ENCODE measurements around the gene OSBPL7. TPM values are rescaled to one million over a fixed set of nuclear protein-coding genes. Genes with fewer than 3 reads are reported as not detected.
A peak's percentile ranks its signal among the peaks of the same experiment; 100 is the strongest.

The OSBPL7 gene
- total and polyA plus RNA-seq, 2 donors (not counting 3 experiments of a cell fraction or from before 2014, with no cell fraction given) = 16.2 to 29.1 TPM

GRCh38 chr17:47789611-47790561 is 31.7 kb downstream of the OSBPL7 start:
- H2AFZ ChIP-seq (ENCODE audit: low read depth, low read length) = peak overlapping the region; percentile 59
- no peaks in the 10 kb centered on the region for H3K79me2 ChIP-seq (ENCODE audit: control insufficient read depth, insufficient read depth, low read length)
- H3K9ac ChIP-seq (replicated peaks; ENCODE audit: extremely low read depth, insufficient read depth, low read length) = no peak overlapping the region
- H3K4me2 ChIP-seq (ENCODE audit: insufficient read depth, low read length) = peak overlapping the region; percentile 51
- no peaks in the 10 kb centered on the region for H3K9me3 ChIP-seq (replicated peaks; ENCODE audit: control insufficient read depth, insufficient read depth, low read length)
- H3K4me3 ChIP-seq (replicated peaks in 1 of 3; ENCODE audit: insufficient read depth in 1 of 3, low read depth in 1 of 3, low read length in 3 of 3) = peak overlapping the region in 2 of 3 experiments; percentile 6 to 12
- ChIA-PET POLR2A (no interaction called here), CTCF (interaction anchor here (0.6 to 1.1 kb wide), 14 partner anchors 8 to 126 kb away, joined by 3 to 13 read pairs (median 4); partner anchors contain the start of gene TBX21)
- H3K27me3 ChIP-seq (ENCODE audit: control insufficient read depth in 2 of 2, insufficient read depth in 2 of 2, low read length in 2 of 2) = peaks cover 25 to 58% of the 10 kb centered on the region in 2 experiments
- FAIRE-seq = peak; percentile 18
- dilution Hi-C loops (cut with MboI; ENCODE audit: extremely low pct_ligation_motif_present, low sequenced_read_pairs) = no loop called here
- H3K9me1 ChIP-seq (replicated peaks; ENCODE audit: control insufficient read depth, extremely low read depth, insufficient read depth, low read length) = no peaks in the 10 kb centered on the region
- H3K4me1 ChIP-seq (ENCODE audit: control insufficient read depth, extremely low read depth, insufficient read depth, low read length) = peaks cover 5% of the 10 kb centered on the region
- no TSS peak for BruUV-seq (replicated peaks)
- no peaks in the 10 kb centered on the region for H3K36me3 ChIP-seq (ENCODE audit: control insufficient read depth in 2 of 2, extremely low read depth in 1 of 2, insufficient read depth in 2 of 2, low read length in 2 of 2)
- no peaks in the 10 kb centered on the region for H4K20me1 ChIP-seq (replicated peaks; ENCODE audit: control insufficient read depth, extremely low read depth, insufficient read depth, low read length)
- TF ChIP-seq JUN (IDR thresholded peaks at IDR 0.05; ENCODE audit: borderline replicate concordance, insufficient read depth, insufficient read length, low read depth) (no peak), MYC (IDR thresholded peaks at IDR 0.05; ENCODE audit: low read depth, low read length) (no peak), EZH2 (IDR thresholded peaks at IDR 0.05; ENCODE audit: borderline replicate concordance, low read depth, low read length, severe bottlenecking) (peak; percentile 71), POLR2AphosphoS5 (IDR thresholded peaks at IDR 0.05; ENCODE audit: insufficient read depth, low read depth, low read length) (no peak)
- TF ChIP-seq, protein P1, sequence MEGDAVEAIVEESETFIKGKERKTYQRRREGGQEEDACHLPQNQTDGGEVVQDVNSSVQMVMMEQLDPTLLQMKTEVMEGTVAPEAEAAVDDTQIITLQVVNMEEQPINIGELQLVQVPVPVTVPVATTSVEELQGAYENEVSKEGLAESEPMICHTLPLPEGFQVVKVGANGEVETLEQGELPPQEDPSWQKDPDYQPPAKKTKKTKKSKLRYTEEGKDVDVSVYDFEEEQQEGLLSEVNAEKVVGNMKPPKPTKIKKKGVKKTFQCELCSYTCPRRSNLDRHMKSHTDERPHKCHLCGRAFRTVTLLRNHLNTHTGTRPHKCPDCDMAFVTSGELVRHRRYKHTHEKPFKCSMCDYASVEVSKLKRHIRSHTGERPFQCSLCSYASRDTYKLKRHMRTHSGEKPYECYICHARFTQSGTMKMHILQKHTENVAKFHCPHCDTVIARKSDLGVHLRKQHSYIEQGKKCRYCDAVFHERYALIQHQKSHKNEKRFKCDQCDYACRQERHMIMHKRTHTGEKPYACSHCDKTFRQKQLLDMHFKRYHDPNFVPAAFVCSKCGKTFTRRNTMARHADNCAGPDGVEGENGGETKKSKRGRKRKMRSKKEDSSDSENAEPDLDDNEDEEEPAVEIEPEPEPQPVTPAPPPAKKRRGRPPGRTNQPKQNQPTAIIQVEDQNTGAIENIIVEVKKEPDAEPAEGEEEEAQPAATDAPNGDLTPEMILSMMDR (IDR thresholded peaks at IDR 0.05; ENCODE audit: extremely low read depth in 1 of 2, insufficient read depth in 1 of 2, low read depth in 1 of 2, low read length in 2 of 2) = peak; percentile 27 to 69
- intact Hi-C loops (cut with micrococcal nuclease) = no loop called here
- no peak overlapping the region for H3K27ac ChIP-seq (ENCODE audit: insufficient read depth, low read depth, low read length)
- DNase-seq (ENCODE audit: low read depth, low spot score) = peak; percentile 35
